Measurements from ENCODE around the gene PIMREG.
A peak's percentile ranks its signal among the peaks of the same experiment; 100 is the strongest.

Gene PIMREG

DNA sequence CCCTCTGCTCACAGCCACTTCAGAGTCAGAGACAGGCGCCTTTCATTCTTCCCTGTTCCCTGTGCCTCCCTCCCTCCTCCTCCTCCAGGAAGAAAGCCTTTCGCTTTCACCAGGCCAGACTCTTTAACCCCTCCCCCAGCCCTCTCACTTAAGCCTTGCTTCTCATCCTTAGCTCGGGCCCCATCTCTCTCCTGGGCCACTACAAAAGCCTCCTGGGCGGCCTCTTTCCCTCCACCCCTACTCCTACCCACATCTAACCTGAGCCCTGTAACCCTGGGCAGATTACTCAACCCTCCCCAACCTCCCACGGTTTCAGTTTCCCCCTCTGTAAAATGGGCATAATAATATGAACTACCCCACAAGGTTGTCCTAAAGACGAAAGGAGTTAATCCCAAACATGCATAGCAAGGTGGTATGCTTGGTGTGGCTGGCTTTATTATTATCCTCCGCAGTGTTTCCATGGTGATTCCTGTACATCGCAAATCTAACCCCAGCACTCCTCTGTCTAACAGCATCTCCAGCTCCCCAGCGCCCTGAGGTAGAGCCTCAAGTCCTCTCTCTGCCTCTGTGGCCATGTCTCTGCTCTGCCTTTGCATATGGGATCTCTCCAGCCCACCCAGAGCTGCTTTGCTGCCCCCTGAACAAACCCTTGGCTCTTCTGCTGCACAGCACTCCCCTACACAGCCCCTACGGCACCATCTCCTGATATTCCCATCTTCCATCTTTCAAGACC, 17.7 kb downstream of the PIMREG start:
- DNase-seq (ENCODE audit: low read depth in 2 of 2): peak in 1 of 2 experiments; percentile 34

DNA sequence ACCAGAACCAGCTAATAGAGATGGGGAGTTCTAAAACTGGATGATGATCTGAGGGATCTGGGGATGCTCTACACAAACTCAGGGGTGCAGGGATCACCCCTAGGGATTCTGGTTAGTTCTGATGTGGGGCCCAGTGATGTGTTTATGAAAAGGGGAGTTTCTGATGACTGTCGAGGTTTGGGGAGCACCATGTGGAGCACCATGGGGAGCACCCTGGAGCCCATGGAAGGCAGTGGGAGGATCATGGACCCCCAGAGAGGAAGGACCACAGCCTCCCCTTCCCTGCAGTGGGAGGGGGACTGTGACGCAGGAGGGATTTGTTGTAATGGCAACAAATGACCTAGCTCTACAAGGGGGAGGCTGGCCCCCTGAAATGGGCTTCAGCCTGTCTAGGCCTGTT, 18.4 kb downstream of the PIMREG start:
- no peak for DNase-seq (ENCODE audit: low read depth in 2 of 2)

DNA sequence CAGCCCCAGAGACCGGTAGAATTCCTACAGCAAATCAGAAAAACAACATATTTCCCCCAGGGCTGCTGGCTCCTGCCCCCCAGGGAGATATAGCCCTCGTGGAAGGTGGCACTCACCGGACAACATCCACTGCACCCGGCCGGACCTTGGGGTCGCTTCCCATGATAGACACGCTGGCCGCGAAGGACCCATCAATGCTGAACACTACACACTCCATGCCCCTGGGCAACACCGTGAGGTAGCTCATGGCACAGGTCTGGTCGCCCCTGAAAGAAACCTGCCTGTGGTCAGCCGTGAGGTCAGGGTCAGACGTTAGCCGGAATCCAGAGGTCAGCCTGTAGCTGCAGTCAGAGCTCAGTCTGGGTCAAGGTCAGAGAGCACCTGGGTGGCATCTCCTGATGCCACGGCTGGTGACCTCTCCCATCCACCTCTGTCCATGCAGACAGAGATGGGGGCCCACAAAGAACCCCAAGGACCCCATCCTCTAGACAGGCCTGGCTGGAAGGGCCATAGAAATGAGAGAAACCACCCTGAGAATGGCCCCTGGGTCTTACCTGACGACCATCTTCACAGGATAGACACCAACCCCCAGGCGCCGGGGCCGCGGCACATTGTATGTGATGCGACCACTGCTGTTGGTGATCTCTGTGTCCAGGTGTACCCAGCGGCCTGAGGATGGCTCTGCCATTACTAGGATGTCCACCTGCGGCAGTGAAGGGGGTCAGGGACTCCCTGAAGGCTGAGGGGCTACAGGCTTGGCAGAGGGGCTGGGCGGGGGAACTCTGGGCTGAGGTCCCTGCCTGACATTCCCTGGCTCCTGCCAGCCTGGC, 19.6 kb downstream of the PIMREG start:
- DNase-seq (ENCODE audit: low read depth in 2 of 2): no peak

DNA sequence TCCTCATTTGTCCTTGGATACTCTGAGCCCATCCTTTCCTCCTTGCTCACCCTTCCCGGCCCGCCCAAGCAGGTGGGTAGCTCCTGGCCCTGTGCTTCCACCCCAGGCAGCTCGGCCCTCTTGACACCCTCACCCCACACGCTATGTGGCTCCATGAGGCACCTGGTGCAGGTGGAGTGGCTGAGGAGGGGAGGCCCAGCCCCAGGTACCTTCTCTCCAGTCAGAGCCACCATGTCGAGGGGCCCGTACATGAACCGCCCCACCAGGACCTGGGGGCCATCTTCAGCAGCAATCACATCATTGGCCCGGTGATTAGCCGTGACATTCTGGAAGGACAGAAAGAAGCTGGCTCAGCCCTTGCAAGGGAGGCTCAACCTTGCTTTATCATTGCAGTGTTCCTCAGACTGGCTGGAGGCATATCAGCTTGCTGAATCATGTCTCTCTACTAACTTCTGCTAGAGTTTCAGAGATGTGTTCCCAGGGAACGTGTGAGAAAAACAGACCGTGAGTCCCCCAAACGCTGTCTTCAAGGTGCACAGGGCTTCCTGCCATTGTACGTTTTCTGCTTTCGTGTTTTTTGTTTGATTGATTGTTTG, 20.3 kb downstream of the PIMREG start:
- DNase-seq (ENCODE audit: low read depth in 2 of 2): no peak

DNA sequence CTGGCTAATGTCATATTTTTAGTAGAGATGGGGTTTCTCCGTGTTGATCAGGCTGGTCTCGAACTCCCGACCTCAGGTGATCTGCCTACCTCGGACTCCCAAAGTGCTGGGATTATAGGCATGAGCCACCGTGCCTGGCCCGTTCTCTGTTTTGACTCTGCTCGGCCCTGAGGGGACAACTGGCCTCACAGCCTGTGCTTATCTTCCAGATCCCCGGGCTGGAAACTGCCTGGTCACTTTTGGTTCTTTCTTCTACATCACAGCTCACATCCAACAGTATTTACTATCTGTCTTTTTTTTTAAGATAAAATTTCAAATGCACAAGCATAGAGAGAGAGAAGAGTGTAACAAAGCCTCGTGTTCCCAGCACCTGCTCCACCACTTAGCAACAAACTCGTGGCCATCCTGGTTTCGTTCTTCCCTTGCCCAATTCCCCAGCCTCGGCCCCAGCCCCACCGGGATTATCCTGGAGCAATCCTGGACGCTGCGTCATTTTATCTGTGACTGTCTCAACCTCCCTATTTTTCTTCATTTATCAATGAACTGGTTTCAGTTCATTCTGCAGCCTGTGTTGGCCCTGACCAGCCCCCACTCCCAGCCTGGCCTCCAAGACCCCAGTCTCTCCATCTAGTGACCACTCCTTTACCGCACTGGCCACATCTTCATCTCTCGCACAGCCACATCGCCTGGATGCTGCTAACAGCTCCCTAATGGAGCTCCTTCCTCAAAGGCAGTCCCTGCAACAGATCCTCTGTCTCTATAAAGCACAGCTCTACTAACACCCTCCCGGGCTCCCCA, 21.1 kb downstream of the PIMREG start:
- no peak for DNase-seq (ENCODE audit: low read depth in 2 of 2)

DNA sequence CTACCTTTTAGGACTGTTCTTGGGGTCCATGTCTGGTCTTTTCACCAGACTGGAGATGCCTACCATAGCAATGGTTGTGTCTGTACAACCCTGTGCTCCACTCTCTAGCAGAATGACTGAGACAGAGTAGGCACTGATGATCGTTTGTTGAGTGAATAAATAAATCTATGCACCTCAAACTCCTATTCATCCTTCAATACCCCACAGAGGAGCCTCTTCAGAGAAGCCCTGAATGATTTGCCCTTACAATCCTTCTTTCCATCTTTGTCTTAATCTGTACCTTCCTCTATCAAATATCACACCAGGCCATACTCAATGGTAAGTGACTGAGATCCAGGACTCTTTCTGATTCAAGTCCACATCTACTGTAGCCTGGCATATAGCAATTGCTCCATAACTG, 23.3 kb downstream of the PIMREG start:
- no peak for DNase-seq (ENCODE audit: low read depth in 2 of 2)

DNA sequence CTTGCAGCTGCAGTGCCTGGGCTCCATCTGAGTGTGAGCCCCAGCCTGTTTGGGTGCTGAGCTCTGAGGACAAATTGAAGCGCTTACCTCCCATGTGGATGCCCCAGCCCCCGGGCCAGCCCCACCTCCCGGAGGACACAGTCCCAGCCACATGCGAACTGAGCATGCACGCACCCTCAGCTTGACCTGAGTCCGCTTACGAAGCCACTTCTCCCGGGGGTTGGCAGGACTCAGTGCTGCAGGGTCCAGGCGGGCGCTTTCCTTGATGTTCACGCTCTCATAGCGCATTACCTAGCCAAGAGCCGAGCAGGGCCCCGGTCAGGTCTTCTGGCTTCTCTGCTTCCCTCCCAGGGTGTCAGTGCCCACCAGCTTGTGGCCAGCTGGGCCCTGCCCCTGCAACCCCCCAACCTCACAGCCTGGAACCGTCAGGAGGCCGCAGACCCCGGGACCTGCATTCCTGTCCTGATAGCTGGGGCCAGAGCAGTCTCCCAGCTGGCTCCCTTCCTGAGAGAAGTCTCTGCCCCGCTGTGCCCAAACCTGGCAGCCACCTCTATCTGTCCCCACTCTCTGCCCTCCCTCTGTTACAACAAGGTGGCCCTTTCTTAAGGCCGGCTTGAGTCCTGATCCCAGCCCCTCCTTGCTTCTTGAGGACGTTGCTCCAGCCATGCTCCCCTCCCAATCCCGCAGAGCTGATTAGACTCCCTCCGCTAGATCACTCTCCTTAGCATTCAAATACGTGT, 24.0 kb downstream of the PIMREG start:
- DNase-seq (ENCODE audit: low read depth in 2 of 2): no peak

DNA sequence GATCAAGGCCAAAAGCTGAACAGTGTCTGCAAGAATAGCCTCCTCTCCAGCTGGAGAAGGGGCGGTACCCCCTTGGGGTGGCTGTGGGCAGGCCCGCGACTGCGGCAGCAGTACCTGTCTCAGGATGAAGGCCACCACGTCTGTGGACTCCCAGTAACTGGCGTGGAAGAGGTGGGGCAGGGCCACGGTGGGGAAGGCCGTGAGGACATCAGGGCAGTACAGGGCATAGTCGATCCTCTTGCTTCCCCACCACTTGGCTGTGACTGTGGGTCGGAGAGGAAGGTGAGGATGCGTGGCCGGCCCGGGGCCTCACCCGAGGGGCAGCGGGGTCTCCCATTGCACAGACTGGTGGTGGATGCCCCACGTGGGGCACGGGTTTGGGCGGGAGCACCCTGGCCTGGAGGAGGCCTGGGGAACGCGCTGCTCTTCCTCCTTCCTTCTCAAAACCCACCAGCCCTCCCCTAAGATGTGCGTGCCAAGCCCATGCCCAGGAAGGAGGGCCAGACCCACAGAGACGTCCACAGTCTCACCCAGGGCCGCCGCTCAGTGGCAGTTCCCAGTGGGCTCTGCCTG, 26.0 kb downstream of the PIMREG start:
- no peak for DNase-seq (ENCODE audit: low read depth in 2 of 2)

DNA sequence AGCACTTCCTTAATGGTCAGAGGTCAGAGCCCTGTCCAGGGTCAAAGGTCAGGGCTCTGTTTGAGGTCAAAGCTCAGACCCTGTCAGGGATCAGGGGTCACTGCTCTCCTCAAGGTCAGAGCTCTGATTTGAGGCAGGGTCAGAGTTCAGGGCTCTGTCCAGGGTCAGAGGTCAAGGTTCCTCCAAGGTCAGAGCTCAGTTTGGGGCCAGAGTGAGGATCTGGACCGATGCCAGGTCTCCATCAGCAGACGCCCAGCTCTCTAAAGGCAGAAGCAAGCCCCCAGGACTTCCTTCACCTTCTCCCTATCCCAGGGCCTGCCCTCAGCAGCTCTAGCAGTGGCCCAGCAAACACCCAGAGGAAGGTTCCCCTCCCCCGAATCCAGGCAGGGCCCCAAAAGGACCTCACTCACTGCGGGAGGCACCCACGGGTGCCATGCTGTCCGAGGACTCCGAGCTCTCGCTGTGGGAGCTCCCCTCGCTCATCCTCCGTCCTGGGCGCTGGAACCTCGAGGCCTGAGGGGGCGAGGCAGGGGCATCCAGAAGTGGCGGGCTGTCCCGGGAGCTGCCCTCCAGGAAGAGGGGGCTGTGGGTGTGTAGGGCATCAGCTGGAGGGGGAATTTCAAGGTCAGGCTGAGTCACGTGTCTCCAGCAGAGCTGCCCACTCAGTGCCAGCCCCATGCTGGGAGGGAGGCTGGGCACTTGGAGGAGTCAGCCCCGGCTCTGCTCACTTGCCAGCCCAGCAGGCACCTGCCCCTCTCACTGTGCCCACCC, 26.7 kb downstream of the PIMREG start:
- no peak for DNase-seq (ENCODE audit: low read depth in 2 of 2)

DNA sequence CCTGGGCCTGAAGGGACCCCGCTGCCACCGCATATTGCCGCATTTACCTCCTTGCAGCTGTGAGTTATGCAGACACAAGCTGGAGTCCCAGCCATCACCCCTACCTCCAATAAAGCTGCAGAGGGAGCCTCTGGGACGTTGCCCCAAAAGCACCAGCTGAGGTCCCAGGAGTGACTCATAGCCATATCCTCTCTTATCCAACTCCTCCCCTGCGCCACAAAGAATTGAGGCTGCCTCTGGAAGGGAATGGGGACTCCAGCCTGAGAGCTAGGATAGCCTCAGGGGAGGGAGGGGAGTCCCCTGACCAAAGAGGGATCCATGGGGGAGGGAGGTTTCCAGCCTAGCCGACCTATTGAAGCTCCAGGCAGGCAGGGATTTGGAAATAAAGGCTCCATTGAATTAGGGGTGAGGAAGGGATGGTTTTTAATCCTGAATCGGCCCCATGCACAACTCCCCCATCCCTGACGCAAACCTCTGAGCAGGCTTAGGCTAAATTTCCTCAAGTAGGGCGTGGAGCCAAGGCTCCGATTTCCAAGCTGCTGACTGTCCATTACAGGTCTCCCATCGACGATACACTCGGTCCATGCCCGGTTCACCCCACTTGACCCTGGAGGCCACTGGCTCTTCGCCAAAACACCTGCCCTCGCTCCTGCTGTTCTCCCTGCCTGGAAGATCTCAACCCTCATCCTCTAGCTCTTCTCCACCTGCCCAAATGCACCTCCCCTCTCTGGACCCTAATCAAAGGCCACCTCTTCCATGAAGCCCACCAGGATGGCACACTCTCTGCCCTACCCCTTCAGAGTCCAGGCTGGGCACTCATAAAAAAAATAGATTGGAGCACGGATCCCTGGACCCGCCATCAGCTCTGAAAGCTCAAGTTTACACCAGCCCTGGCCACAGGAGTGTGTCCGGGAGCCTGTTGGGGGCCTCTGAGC, 27.5 kb downstream of the PIMREG start:
- no peak for DNase-seq (ENCODE audit: low read depth in 2 of 2)

DNA sequence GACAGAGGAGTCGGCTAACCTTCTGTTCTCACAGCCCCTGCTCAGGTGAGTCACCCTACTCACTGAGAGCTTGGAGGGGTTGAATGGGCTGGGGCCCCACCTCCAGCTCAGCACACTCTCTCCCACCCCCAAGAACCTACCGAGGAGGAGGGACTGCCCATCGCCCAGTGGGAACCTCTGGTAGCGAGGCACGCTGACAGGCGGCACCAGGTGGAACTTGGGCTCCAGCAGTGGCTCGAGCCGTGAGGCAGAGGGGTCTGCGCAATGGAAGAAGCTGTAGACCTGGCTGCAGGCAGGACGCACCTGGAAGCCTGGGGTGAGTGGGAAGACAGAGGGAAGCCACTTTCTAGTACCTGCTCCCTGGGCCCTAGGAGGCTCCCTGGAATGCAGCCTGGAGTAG, 28.3 kb downstream of the PIMREG start:
- DNase-seq (ENCODE audit: low read depth in 2 of 2): no peak

DNA sequence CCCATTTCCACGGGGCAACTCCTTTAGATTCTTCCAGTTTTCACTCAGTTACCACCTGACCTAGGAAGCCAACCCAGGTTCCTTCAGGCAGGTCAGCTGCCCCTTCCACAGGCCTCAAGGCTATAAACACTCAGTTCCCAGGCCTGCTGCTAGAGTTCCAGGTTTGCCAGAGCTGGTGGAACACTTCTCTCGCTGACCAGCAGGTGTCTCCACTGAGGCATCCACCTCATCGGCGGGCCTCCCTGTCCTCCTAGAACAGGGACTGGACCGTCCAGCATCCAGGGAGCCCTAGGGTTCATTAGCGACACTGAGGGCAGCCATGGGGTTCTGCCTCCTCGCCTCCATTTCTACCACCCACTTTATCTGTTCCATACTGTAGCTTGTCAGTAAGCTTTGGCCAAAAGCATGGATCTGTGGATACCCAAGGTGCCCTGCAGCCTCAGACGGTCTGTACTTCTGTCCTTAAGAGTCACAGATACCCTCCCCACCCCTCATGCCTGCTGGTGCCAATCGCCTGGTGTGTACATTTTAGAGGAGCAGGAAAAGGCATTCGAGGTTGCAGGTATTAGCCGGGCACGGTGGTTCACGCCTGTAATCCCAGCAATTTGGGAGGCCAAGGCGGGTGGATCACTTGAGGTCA, 29.0 kb downstream of the PIMREG start:
- DNase-seq (ENCODE audit: low read depth in 2 of 2): peak; percentile 43 to 64

DNA sequence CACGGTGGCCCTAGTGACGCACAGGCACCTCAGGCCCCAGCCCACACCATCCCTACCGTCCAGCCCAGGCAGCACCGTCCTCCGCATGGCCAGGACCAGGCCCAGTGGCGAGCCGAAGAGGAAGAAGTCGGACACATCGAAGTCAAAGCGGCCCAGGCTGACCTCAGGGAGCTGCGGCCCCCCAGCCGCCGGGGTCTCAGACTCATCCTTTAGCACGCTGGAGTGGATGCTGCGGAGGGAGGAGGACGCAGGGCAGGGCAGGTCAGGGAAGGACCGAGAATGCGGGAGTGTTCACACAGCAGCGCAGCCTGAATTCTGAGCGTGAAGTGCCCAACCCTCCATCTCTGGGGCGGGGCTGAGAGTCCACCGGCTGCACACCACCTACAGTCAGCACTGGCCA, 30.1 kb downstream of the PIMREG start:
- DNase-seq (ENCODE audit: low read depth in 2 of 2): no peak

DNA sequence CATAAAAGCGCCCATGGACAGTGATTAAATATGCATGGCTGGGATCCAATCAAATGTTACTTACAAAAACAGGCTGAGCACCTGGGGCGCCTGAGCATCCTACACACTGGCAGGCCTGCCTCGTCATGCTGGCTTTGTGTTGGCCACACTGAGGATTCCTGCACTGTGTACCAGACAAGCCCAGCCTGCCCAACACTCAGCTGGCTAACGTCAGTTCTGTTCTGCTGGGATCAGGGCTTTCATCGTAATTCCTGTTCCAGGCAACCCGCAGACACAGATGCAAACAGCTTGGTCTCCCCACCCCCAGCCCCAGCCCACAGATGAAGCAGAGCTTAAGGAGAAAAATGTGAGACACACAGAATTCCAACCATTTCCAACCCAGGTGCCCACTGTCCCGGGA, 30.7 kb downstream of the PIMREG start:
- no peak for DNase-seq (ENCODE audit: low read depth in 2 of 2)

DNA sequence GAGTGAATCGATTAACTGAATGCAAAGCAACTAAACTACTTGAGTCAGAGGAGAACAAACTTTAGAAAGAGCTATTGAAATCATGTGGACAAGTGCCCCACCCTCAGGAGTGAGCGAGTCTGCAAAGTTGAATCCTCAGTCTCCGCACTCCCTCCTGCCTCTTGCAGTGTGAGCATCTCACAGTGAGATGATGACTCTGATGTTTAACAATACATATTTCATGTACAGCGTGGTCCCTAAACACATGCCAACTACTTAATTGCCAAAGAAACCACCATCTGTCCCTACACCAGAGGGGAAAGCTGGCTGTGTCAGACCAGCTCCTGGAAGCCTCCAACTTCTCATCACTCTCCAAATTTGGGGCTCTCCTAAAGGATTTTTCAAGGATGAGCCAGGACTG, 31.2 kb downstream of the PIMREG start:
- DNase-seq (ENCODE audit: low read depth in 2 of 2): no peak

DNA sequence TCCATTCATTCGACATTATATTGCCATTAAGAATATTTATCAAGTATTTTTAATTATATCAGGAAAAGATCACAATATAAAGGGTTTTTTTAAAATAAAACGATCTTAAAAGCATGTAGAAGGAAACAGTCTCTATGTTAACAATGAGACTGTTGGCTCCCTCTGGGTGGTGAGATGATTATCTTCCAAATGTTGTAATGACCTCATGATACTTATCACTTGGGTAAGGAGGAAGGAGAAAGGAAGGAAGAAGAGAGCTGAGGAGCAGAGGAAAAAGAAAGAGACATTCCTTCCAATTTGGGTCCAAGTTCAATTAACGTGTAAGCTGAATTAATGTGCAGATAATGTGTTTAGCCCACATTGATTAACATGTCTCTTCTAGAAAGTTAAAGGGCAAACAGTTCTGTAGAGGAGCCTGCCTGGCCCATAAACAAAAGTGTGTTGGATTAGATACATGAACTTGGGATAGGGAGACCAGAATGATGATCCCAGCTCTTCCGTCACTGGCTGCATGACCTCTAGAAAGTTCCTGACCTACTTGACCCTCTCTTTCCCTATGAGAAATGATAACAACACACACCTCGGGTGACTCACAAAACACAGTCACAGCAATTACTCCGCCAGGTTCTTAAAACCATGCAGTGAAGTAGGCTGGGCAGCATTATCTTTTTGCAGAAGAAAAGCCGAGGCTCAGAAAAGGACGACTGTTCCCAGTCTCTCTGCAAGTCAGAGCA, 32.0 kb downstream of the PIMREG start:
- DNase-seq (ENCODE audit: low read depth in 2 of 2): no peak

DNA sequence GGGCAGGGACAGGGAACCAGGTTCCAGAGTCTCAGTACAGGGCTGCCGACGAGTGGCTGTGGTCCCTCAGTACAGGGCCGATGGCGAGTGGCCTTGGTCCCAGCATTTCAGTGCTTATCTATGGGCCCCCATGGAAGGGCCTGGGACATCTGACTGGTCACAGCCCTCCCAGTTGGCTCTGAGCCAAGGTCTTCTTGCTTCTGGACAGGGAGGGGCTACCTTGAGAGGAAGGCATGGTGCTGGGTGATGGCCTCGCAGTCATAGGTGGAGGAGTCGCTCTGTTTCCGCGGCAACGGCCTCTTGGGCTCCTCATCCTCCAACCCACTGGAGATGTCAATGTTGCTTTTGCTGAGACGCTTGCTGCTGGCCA, 32.5 kb downstream of the PIMREG start:
- no peak for DNase-seq (ENCODE audit: low read depth in 2 of 2)

DNA sequence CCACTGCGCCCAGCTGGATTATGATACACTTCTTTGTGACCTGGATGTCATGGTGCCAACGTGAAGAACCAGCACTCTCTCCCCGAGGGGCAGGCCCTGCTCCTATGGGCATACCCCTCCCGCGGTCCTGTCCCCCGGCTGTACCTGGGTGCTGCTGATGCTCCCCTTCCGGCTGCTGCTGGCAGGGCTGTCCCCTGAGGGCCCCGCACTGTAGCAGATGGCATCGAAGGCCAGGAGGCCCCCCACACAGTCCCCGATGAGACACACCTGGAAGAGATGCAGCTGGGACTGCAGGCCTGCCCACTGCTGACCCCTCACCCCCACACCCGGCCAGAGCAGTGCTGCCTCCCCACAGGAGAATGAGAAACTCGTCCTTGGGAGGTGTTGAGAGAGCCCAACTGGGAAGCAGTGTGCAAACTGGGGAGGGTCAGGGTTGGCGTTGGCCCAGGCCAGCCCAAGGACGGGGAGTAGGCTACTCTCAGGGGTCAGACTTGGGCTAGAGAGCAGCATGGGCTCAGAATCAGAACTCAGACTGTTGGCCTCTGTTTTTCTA, 33.7 kb downstream of the PIMREG start:
- DNase-seq (ENCODE audit: low read depth in 2 of 2): no peak
